H9 (cell line): ENCODE measurements around the gene BMPER. TPM values are rescaled to one million over a fixed set of nuclear protein-coding genes. Genes with fewer than 3 reads are reported as not detected.

Experiments used
- DNase-seq: peaks from one replicate; pipeline ENCODE4 v3.0.0-alpha.2; 2017
- H2AFZ ChIP-seq: one replicate; pipeline ENCODE4 v1.6.1; 2013; ENCODE audit warnings: mild to moderate bottlenecking, low read length, control low read depth, moderate library complexity
- H2AK5ac ChIP-seq: 2 replicates; pipeline ENCODE4 v1.6.1; 2013; ENCODE audit warnings: low read length, control low read depth, mixed read lengths; ENCODE audit not compliant: insufficient read length
- H2BK120ac ChIP-seq: one replicate; pipeline ENCODE4 v1.6.1; 2013; ENCODE audit warnings: low read depth, mild to moderate bottlenecking, low read length, control low read depth, inconsistent platforms; ENCODE audit not compliant: poor library complexity, severe bottlenecking
- H2BK12ac ChIP-seq: 2 replicates; pipeline ENCODE4 v1.6.1; 2013; ENCODE audit warnings: low read length, control low read depth, mixed read lengths, low read depth; ENCODE audit not compliant: insufficient read length
- H2BK15ac ChIP-seq: 2 replicates; pipeline ENCODE4 v1.6.1; 2013; ENCODE audit warnings: low read depth, low read length, control low read depth
- H2BK20ac ChIP-seq: one replicate; pipeline ENCODE4 v1.6.1; 2013; ENCODE audit warnings: low read depth, mild to moderate bottlenecking, low read length, control low read depth, inconsistent platforms; ENCODE audit not compliant: poor library complexity, severe bottlenecking
- H2BK5ac ChIP-seq: 2 replicates; pipeline ENCODE4 v1.6.1; 2013; ENCODE audit warnings: low read length, control low read depth, mixed read lengths; ENCODE audit not compliant: insufficient read length
- H3K14ac ChIP-seq: 2 replicates; pipeline ENCODE4 v1.6.1; 2013; ENCODE audit warnings: low read length, control low read depth; ENCODE audit not compliant: insufficient read depth
- H3K18ac ChIP-seq: 2 replicates; pipeline ENCODE4 v1.6.1; 2013; ENCODE audit warnings: low read depth, mild to moderate bottlenecking, mixed read lengths, low read length, control low read depth; ENCODE audit not compliant: insufficient read length
- H3K23ac ChIP-seq: 2 replicates; pipeline ENCODE4 v1.6.1; 2013; ENCODE audit warnings: low read length, control low read depth, mixed read lengths, low read depth; ENCODE audit not compliant: insufficient read length
- H3K23me2 ChIP-seq: 2 replicates; pipeline ENCODE4 v1.6.1; 2013; ENCODE audit warnings: low read depth, mild to moderate bottlenecking, mixed read lengths, low read length, control low read depth; ENCODE audit not compliant: insufficient read length, poor library complexity, severe bottlenecking
- H3K27ac ChIP-seq: 2 replicates; pipeline ENCODE4 v1.5.1; 2013; ENCODE audit warnings: low read length, control low read depth, mixed read lengths, low read depth; ENCODE audit not compliant: insufficient read length
- H3K27me3 ChIP-seq: 2 replicates; pipeline ENCODE4 v1.6.1; 2013; ENCODE audit warnings: low read length, control low read depth, inconsistent platforms; ENCODE audit not compliant: insufficient read depth
- H3K4ac ChIP-seq: 2 replicates; pipeline ENCODE4 v1.6.1; 2013; ENCODE audit warnings: low read depth, mild to moderate bottlenecking, control low read depth, inconsistent platforms, low read length, moderate library complexity
- H3K4me1 ChIP-seq: 2 replicates; pipeline ENCODE4 v1.6.1; 2013; ENCODE audit warnings: low read length, control low read depth, inconsistent platforms; ENCODE audit not compliant: insufficient read depth
- H3K4me2 ChIP-seq: 2 replicates; pipeline ENCODE4 v1.6.1; 2013; ENCODE audit warnings: low read length, control low read depth, mixed read lengths; ENCODE audit not compliant: insufficient read length, insufficient read depth
- H3K56ac ChIP-seq: 2 replicates; pipeline ENCODE4 v1.6.1; 2013; ENCODE audit warnings: low read depth, mild to moderate bottlenecking, mixed read lengths, low read length, control low read depth; ENCODE audit not compliant: insufficient read length
- H3K79me1 ChIP-seq: 2 replicates; pipeline ENCODE4 v1.6.1; 2013; ENCODE audit warnings: low read depth, mild to moderate bottlenecking, moderate library complexity, low read length, control low read depth, inconsistent platforms; ENCODE audit not compliant: insufficient read depth, poor library complexity, severe bottlenecking
- H3K79me2 ChIP-seq: 2 replicates; pipeline ENCODE4 v1.6.1; 2013; ENCODE audit warnings: low read length, control low read depth, inconsistent platforms; ENCODE audit not compliant: insufficient read depth
- H3K9ac ChIP-seq: 2 replicates; pipeline ENCODE4 v1.6.1; 2013; ENCODE audit warnings: low read length, control low read depth, mixed read lengths; ENCODE audit not compliant: insufficient read length; ENCODE audit errors: extremely low read depth
- H3K9me3 ChIP-seq: one replicate; pipeline ENCODE4 v1.6.1; 2013; ENCODE audit warnings: low read depth, low read length, inconsistent platforms; ENCODE audit not compliant: control insufficient read depth
- H3T11ph ChIP-seq: one replicate; pipeline ENCODE4 v1.6.1; 2013; ENCODE audit warnings: mild to moderate bottlenecking, low read length, control low read depth, inconsistent platforms
- H4K20me1 ChIP-seq: one replicate; pipeline ENCODE4 v1.6.1; 2013; ENCODE audit not compliant: control insufficient read depth, insufficient read length, insufficient read depth
- H4K5ac ChIP-seq: 2 replicates; pipeline ENCODE4 v1.6.1; 2013; ENCODE audit warnings: low read depth, mild to moderate bottlenecking, mixed read lengths, low read length, control low read depth; ENCODE audit not compliant: insufficient read length
- H4K8ac ChIP-seq: replicated peaks from 2 replicates; pipeline ENCODE4 v1.6.1; 2013; ENCODE audit warnings: low read length, control low read depth, mixed read lengths, low read depth; ENCODE audit not compliant: insufficient read length
- H4K91ac ChIP-seq: 2 replicates; pipeline ENCODE4 v1.6.1; 2013; ENCODE audit warnings: low read depth, mild to moderate bottlenecking, moderate library complexity, mixed read lengths, low read length, control low read depth; ENCODE audit not compliant: insufficient read length
- H3K27ac Mint-ChIP-seq, 3 experiments: 2 replicates in 2 of 3; 3 replicates in 1 of 3; pipeline ENCODE4 v1.8.0; 2020 to 2021; ENCODE audit warnings: mixed read lengths in 3 of 3, mild to moderate bottlenecking in 1 of 3, moderate library complexity in 1 of 3
- H3K27me3 Mint-ChIP-seq: 2 replicates; pipeline ENCODE4 v1.8.0; 2021; ENCODE audit warnings: low read depth, mild to moderate bottlenecking, moderate library complexity, mixed read lengths
- H3K36me3 Mint-ChIP-seq, 3 experiments: 2 replicates in 2 of 3; 3 replicates in 1 of 3; pipeline ENCODE4 v1.8.0; 2020 to 2021; ENCODE audit warnings: low read depth in 3 of 3, mixed read lengths in 3 of 3; ENCODE audit not compliant: insufficient read depth in 1 of 3
- H3K4me1 Mint-ChIP-seq, 2 experiments: 2 replicates each; pipeline ENCODE4 v1.8.0; 2020; ENCODE audit warnings: mixed read lengths in 2 of 2
- H3K4me3 Mint-ChIP-seq, 2 experiments: 2 replicates in 1 of 2; 3 replicates in 1 of 2; pipeline ENCODE4 v1.8.0; 2020 to 2021; ENCODE audit warnings: mild to moderate bottlenecking in 2 of 2, mixed read lengths in 2 of 2, moderate library complexity in 1 of 2
- H3K9me3 Mint-ChIP-seq, 2 experiments: 2 replicates in 1 of 2; 3 replicates in 1 of 2; pipeline ENCODE4 v1.8.0; 2020; ENCODE audit warnings: mild to moderate bottlenecking in 2 of 2, mixed read lengths in 2 of 2, moderate library complexity in 1 of 2
- CTCF ChIP-seq: fragments of 200-600 bp; sonication (generic); conservative IDR thresholded peaks from 3 replicates; pipeline ENCODE4 v1.8.0; 2021; ENCODE audit warnings: antibody characterized with exemption, mild to moderate bottlenecking
- WGBS: extraction: QIAGEN DNeasy Blood & Tissue Kit; methylation state at CpG from one replicate; pipeline ENCODE4 v1.1.7; 2013; ENCODE audit warnings: missing lambda C conversion rate, low lambda C conversion rate, mixed read lengths; ENCODE audit not compliant: insufficient read length; ENCODE audit errors: extremely low coverage; 5-methylcytosine and 5-hydroxymethylcytosine counted together
- total RNA-seq: library from RNA; stranded (reverse); gene quantifications from 2 replicates; pipeline ENCODE4 v1.2.1, GENCODE V29; 2021

BMPER gene
- total RNA-seq, 1 experiment from 2014 or later = 0.20 TPM

- Histone ChIP-seq H3T11ph (no peak overlapping the region), H4K5ac (no peak overlapping the region), H2BK20ac (no peak overlapping the region), H3K4me1 (peaks cover 3% of the 10 kb centered on the region; the same call in 1 of the 2 replicates), H3K79me2 (no peaks in the 10 kb centered on the region), H3K9me3 (peaks cover 6% of the 10 kb centered on the region), H3K23ac (no peak overlapping the region), H3K14ac (no peak overlapping the region), H4K8ac (no peak overlapping the region), H3K18ac (no peak overlapping the region), H4K20me1 (no peaks in the 10 kb centered on the region), H3K27ac (no peak overlapping the region), H3K9ac (no peak overlapping the region), H2BK12ac (no peak overlapping the region), H2BK5ac (no peak overlapping the region), H2BK15ac (no peak overlapping the region), H4K91ac (no peak overlapping the region), H2AK5ac (no peak overlapping the region), H3K4ac (no peak overlapping the region), H2AFZ (no peak overlapping the region), H3K79me1 (no peaks in the 10 kb centered on the region), H2BK120ac (no peak overlapping the region), H3K4me2 (no peak overlapping the region), H3K23me2 (no peaks in the 10 kb centered on the region), H3K56ac (no peak overlapping the region), H3K27me3 (no peaks in the 10 kb centered on the region)
- WGBS = no CpG with 5 or more reads among the region's 7 CpGs
- no peaks in the 10 kb centered on the region for H3K9me3 Mint-ChIP-seq
- H3K4me1 Mint-ChIP-seq = peaks cover 16 to 18% of the 10 kb centered on the region in 2 experiments
- H3K27me3 Mint-ChIP-seq = peaks cover 3% of the 10 kb centered on the region
- DNase-seq = no peak
- TF ChIP-seq CTCF = no peak
- no peak overlapping the region for H3K27ac Mint-ChIP-seq
- no peak overlapping the region for H3K4me3 Mint-ChIP-seq
- H3K36me3 Mint-ChIP-seq = no peaks in the 10 kb centered on the region; a peak in 1 of 7 replicates
Observed at GRCh38 chr7:33882040-33882837, 23.1 kb upstream of the BMPER start.
